Fibroblast of skin of right quadriceps (primary cell): Measurements from ENCODE around the gene UTS2R.
"Not testable (repeated sequence)": the region's sequence is repeated elsewhere in the genome, so short reads cannot be mapped to it uniquely, and the experiment has no call there.

Experiments used
- DNase-seq: peaks from one replicate; pipeline ENCODE4 v3.0.0-alpha.2; 2013

The UTS2R gene

DNA sequence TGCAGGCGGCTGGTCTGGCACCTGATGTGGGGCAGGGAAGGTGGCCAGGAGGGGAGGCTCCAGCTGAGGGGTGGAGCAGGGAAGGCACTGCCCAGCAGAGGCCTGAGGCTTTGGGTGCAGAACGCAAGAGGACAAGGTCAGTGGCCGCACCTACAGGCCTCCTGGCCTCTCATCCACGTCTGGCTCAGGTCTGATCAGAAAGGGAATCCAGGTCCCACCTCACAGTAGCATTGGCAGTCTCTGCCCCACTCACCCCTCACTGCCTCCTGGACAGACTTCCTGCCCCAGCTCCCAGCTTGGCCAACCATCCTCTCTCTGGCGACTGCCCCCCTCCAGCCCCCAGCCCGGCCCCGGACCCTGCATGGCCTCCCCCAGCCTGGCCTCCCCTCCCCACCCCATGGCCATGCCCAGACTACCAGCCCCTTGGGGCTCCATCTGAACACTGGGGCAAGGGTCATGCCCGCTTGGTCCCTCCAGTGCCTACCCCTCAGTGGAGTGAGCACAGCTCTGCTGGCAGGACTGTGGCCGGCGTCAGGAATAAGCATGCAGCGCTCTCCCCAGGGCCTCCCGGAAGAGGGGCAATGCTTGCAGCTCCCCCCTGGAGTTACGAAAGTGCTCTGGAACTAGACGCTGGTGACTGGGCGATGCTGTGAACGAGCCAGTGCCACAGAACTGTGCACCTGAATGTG, 4.6 kb downstream of the UTS2R start:
- no peak for DNase-seq

DNA sequence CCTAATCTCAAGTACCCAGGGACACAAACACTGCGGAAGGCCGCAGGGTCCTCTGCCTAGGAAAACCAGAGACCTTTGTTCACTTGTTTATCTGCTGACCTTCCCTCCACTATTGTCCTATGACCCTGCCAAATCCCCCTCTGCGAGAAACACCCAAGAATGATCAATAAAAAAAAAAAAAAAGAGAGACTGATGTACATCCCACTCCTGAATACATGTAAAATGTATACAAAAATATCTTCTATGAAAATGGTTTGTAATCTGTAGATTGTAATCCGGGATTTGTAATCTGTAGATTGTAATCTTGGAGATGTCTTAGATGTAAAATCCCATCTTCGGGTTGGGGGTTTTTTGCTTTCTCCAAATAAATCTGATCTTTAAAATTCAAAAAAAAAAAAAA, 5.7 kb downstream of the UTS2R start:
- DNase-seq = not testable (repeated sequence)

DNA sequence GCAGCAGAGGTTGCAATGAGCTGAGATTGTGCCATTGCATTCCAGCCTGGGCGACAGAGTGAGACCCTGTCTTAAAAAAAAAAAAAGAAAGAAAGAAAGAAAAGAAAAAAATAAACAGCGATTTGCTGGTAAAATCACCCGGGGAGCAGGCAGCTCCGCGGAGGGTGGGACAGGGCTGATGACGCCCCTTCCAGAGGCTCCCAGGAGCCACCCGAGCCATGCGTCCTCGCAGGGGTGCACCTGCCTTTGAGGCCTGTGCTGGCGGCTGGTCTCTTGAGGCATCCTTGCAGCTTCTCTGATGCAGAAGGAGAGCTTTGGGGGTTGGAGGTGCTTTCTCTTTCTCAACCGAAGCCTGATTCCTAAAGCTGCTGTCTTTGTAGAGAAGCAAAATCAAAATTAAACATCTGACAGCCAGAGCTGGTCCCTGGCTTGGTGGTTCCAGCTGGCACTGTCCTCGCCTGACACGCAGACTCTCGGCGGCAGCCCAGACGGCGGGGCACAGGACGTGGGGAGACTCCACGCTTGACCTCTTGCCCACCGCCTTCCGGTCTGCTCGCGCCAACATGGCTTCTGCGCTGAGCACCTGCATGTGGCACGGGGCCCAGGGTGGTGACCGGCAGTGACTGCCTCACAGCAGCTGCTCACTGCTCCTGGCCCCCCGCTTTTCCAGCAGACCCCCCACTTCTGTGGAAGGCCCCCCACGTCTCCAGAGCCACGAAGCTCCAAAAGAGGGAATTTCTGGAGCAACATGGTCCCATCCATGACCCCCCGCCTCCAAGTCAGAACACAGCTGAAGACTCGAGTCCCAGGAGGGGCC, 6.6 kb downstream of the UTS2R start:
- no peak for DNase-seq

DNA sequence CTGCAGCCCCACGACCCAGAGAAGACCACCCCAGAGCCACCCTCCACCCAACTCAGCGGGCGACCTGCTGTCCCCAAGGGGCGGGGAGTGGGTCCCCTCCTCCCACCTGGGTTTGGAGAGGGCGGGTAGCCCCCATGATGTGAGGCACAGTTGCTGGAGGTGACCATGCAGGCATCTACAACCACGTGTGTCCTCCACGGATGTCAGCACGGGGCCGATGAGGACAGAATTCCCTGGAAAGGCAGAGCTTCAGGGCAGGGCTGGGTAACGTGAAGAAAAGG, 7.1 kb downstream of the UTS2R start:
- DNase-seq = no peak

DNA sequence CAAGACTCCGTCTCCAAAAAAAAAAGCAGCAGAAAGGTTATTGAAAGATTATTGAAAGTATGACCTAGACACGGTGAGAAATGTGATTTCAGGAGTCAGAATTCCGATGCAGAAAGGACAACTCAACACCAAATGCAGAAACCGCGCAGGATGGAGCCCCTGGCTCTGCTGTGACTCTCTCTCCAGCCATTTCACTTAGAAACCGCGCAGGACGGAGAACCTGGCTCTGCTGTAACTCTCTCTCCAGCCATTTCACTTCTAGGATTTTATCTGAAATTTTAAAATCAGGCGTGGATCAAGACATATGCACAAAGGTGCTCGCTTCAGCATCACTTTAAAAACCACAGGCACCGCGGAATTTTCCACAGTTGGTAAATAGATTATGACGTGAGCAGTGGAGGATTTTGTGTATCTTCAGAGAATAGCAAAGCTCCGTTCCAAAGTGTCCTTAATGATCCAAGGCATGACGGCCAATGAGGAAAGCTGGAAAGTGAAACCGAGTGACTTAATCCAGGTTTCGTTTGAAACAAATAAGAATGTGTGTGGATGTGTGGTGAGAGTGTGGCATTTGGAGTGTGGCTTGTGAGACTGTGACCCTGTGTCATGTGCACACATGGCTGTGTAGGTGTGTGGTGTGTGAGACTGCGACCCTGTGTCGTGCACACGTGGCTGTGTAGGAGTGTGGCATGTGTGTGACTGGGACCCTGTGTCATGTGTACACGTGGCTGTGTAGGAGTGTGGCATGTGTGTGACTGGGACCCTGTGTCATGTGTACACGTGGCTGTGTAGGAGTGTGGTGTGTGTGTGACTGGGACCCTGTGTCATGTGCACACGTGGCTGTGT, 9.5 kb downstream of the UTS2R start:
- no peak for DNase-seq

DNA sequence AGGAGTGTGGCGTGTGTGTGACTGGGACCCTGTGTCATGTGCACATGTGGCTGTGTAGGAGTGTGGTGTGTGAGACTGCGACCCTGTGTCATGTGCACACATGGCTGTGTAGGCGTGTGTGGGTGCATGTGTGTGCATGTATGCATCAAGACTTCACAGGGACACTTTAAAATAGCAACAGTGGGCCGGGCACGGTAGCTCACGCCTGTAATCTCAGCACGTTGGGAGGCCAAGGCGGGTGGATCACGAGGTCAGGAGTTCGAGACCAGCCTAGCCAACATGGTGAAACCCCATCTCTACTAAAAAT, 10.1 kb downstream of the UTS2R start:
- not testable (repeated sequence) for DNase-seq

DNA sequence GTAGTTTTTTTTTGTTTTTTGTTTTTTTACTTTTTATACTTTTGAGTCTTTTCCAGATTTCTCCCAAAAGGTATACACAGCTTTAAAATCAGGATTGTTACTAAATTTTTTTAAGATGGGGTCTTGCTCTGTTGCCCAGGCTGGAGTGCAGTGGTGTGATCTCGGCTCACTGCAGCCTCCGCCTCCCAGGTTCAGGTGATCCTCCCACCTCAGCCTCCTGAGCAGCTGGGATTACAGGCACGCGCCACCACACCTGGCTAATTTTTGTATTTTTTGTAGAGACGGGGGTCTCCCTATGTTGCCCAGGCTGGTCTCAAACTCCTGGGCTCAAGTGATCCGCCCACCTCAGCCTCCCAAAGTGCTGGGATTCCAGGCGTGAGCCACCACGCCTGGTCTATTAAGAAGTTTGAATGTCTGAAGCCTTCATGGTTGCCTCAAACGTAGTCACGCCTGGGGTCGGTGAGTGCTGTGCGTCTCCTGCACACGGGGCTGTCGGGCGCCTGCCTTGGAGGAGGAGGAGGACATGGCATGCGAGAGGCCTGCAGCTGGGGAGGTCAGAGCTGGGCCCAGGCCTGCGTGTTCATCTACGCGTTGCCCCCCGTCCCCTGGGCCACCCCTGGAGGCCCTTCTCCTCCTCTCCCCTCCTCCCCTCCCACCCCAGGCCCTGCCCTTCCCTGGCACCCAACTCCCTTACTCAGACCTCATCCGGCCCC, 10.8 kb downstream of the UTS2R start:
- DNase-seq = not testable (repeated sequence)

DNA sequence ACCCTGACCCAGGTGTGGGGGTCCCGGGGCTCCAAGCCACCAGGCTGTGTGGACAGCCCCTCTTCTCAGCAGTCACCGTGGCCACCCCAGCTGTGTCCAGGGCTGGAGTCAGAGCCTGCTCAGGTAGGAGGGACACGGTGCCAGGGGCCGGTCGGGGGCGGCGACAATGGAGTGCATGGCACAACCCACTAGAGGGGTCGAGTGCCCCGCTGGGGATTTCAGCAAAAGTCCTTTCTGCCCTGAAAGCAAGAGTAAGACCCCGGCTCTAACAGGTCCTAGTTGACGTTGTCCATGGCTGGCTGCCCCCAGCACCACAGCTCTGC, 11.3 kb downstream of the UTS2R start:
- no peak for DNase-seq

DNA sequence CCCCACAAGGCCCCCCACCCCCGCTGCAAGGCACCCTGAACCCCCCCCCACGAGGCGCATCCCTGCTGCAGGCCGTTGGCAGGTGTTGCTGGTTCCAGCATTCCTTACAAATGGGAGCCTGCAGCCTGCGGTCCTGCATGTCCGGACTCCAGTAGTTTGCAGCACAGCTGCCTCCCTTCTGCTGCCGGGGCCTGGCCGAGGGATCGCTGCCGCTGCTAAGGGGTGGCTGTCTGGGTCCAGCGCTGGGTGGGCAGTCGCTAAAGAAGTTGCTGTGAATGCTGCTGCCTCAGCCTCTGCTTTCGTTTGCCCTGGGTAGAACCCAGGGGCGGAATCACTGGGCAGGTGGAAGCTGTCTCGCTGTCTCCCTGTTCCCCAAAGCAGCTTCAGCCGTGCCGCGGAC, 11.8 kb downstream of the UTS2R start:
- no peak for DNase-seq

DNA sequence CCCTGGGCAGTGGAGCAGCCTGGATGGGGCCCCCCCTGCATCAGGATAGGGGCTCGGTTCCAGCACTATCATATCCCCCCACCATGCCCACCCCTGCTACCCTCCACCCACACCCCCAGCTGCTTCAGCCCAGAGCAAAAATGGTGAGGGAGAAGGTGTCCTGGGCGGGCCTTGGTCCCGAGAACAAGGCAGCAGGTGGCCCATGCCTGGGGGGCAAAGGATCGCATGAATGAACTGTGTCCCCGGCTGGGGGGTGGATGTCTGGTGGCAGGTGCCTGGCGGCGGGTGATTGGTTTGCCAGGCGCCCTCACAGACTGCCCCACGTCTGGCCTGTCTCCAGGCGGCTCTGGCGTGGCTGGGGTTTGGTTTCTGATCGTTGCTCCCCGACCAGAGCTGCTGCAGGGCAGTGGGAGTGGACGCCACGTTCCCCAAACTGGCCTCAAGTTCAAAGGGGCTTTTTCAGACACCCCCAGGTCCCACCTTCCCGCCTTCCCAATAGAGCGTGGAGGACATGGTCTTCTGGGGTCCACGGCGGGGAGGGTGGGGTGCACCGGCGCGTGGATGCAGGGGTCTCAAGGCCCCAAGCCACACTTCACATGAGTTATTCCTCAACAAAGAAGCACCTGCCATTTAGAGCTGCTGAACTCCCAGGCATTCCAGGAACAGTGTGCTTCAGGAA, 12.6 kb downstream of the UTS2R start:
- no peak for DNase-seq

DNA sequence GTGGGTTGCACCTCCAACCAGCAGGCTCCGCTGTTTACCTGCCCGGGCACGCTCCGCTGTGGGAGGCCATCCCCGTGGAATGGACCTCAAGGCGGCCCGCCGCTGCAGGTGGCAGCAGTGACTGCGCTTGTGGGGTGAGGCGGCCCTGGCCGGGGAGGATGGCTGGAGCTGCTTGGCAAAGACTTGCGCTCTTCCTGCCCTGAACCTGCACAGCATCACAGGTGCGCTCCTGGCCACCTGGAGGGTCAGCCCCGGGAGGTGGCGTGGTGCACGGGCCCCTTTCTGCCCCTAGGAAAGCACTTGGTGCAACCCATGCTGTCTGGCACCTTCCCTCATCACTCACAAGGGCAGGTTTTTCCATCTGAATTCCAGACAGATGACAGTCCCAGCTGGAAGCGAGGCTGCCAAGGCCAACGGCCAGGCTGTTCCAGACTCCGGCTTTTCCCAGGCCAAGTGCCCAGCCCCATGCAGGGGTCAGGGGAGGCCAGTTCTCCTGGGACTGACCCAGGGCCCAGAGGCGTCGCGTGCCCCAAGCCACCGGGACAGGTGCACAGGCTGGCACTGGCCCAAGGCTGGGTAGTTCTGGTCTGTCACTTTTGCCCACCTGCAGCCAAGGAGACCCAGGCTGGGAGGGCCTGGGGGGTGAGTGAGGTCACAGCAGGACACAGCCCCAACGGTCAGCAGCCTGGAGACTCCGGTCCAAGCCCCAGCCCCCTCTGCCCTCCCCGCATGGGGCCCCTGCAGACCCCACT, 13.3 kb downstream of the UTS2R start:
- DNase-seq = no peak

DNA sequence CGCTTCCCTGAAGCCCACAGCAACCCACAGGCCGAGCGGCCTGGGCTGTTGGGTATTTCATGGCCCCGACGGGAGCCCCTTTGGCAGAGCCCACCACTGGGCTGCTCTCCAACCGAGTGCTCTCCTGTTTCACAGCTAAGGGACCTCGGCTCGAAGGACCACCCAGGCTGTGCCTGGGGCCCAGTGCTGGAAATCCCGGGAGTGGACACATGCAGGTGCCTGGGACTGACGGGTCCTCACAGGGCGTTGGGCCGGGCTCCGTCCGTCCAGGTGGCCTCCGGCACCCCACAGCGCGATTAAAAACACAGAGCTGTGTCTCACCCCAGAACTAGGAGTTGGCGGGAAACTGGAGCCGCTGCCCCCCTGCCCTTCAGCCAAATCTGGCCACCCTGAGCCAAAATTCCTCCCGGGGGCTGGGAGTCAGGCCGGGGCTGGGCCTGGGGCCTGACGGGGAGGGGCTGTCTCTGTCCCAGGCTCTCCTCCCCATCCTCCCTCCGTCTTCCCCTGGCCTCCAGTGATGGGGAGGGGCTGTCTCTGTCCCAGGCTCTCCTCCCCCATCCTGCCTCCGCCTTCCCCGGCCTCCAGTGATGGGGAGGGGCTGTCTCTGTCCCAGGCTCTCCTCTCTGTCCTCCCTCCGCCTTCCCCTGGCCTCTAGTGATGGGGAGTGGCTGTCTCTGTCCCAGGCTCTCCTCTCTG, 14.1 kb downstream of the UTS2R start:
- DNase-seq = no peak

DNA sequence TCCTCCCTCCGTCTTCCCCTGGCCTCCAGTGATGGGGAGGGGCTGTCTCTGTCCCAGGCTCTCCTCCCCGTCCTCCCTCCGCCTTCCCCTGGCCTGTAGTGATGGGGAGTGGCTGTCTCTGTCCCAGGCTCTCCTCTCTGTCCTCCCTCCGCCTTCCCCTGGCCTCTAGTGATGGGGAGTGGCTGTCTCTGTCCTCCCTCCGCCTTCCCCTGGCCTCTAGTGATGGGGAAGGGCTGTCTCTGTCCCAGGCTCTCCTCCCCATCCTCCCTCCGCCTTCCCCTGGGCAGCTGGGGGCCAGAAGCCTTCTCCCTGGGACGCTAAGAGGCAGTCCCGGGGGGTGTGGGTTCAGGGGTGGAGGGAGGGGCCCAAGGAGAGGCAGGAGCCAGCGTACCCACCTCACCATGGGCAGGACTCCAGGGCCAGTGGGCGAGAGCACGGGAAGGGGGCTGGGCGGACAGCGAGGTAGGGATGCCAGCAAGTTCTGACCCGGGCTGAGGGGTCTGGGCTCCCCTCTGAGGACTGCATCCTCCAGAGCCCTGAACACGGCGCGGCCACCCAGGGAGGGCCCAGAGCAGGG, 14.8 kb downstream of the UTS2R start:
- DNase-seq = no peak

DNA sequence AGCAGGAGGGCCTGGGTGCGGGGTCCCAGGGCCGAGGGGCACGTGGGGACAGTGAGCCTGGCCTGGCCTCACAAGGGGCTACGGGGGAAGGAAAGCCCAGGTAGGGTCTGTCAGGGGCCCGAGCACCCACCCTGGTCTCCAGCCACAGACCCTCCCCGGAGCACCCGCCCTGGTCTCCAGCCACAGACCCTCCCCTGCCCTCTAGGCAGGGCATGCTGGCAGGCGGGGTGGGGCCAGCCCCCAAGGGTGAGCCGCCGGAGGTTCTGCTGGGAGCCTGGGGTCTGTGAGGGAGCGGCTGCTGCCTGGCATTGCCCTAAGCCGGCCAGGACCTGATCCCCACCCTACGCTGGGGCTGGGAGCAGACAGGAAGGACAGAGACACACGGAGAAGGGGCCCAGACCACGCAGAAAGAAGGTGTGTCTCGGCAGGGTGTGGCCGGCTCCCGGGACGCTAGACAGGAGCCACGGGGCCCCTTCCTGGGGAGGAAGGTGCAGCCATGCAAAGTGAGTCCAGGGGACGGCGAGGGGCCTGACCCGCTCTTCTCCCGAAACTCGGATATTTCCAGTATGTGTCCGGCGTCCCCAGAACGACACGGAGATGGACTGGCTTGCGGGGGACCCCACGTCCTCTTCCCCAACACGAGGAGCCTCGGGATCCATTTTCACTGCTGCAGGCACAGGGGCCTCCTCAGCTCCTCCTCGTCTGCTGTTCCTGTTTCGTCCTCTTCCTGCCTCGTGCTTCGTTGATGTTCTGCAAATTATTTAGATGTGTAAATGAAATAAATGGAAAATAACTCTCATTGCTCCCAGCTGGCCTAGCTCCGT, 15.5 kb downstream of the UTS2R start:
- DNase-seq = no peak

DNA sequence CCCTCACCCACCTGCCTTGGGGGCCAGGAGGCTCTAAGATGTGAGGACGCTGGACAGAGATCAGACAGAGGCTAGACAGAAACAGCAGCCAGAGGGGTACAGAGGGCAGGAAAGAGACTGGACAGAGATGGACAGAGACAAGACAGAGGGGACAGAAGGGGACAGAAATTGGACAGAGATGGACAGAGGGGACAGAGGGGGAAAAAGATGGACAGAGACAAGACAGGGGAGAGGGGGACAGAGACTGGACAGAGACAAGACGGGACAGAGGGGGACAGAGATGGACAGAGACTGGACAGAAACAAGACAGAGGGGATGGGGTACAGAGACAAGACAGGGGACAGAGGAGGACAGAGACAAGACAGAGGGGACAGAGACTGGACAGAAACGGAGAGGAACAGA, 16.1 kb downstream of the UTS2R start:
- DNase-seq = no peak

DNA sequence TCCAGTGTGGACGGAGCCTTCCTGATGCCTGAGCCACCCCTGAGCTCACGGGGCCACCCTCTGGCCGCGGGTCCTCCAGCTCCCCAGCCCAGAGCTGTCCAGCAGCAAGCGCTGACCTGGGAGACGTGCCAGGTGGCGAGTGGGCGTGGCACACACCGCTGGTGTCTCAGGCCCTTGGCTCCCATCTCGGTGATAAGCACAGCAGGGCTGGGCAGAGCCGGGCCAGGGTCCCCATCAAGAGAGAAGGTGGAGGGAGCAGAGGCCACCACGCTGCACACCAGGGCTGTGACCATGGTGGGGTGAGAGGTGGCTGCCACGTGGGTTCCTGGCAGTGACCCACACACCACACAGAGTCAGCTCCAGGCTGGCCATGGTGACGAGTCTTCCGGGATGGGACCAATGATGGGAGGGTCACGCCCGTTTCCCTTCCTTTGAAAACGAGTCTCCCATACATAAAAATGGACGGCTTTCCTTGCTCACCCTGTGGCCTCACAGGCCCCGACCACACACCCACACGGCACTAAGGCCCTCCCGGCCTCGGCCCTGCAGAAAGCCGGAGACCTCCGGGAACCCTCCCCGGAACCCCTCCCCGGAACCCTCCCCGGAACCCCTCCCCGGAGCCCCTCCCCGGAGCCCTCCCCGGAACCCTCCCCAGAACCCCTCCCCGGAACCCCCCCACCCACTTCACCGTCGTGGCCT, 16.8 kb downstream of the UTS2R start:
- DNase-seq = no peak

DNA sequence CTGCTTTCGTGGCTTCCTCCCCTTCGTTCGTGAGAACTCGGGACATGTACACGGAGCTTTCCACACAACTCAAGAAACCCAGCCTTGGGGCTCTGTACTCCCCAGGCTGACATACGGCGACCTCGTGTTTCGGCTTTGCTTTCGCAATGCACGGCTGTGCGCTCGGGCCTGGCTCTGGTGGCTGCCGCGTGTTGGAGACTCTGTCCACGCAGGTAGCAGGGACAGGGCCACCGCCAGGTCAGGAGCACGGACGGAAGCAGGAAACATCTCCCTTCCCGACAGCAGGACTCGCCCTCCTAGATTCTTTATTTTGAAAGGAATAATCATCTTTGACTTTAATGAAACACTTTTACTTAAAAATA, 17.3 kb downstream of the UTS2R start:
- no peak for DNase-seq

DNA sequence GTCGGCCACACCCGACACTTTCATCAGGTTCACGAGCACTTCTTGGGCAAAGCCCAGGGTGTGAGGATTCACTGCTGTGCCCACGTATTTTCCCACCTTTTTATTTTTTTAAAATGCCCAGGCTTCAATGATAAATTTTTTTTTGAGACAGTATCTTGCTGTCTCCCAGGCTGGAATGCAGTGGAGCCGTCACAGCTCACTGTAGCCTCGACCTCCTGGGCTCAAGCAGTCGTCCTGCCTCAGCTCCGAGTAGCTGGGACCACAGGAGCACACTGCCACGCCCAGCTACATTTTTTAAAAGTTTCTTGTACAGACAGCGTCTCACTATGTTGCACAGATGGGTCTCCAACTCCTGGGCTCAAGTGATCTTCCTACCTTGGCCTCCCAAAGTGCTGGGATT, 17.8 kb downstream of the UTS2R start:
- DNase-seq = no peak

DNA sequence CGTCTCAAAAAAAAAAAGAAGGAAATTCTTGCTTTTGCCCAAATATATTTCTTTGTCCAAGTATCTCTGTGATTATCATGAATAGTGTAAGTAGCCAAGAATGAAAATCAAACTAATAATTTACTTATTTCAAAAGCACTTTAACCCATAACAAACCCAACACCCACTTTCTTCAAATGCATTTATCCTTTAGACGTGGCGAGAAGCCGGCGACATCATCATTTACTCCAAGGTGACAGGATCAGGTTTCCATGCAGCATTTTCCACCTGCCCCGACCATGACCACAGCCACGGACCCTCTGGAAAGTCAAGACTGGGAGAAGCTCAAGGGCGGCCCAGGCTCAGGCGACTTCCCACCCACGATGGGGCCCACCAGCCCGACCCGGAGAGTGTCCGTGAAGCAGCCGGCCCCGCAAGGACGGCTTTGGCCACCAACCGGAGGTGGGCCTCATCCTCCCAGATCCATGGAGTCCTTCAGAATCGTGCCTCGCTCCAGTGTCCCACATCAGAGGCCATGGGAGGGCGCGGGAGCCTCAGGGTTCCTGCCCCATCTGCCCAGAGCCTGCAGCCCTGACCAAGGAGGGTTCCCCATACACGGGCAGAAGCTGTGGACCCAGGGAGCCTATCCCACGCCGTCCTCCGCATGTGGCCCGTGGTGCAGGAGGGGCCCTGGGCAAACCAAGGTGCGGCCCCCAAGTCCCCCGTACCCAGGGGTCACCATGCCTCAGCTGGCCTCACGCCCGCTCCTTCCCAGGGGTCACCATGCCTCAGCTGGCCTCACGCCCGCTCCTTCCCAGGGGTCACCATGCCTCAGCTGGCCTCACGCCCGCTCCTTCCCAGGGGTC, 18.7 kb downstream of the UTS2R start:
- DNase-seq = no peak
